ENCODE results near the gene CHERP. TPM values are rescaled to one million over a fixed set of nuclear protein-coding genes. Genes with fewer than 3 reads are reported as not detected.
"Not testable (repeated sequence)": the region's sequence is repeated elsewhere in the genome, so short reads cannot be mapped to it uniquely, and the experiment has no call there.

CHERP gene
- total RNA-seq, 1 experiment from 2014 or later = 2.9 TPM

DNA sequence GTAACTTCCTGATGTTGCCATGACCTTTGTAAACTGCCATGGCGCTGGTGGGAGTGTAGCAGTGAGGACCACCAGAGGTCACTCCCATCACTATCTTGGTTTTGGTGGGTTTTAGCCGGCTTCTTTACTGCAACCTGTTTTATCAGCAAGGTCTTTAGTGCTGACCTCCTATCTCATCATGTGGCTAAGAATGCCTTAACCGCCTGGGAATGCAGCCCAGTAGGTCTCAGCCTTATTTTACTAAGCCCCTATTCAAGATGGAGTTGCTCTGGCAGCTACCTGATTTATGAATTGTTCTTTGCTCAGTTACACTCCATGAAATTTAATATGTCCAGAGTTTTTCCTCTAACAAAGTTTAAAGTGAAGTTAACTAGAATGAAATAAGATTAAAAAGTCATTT, 65.8 kb downstream of the CHERP start:
- no peak for DNase-seq (ENCODE audit: low spot score)

- DNase-seq (ENCODE audit: low spot score) = no peak
These were observed 68.3 kb downstream of the CHERP start for GRCh38 chr19:16473875-16474392.

GRCh38 chr19:16472992-16473391, 69.2 kb downstream of the CHERP start:
- DNase-seq (ENCODE audit: low spot score) = no peak

DNA sequence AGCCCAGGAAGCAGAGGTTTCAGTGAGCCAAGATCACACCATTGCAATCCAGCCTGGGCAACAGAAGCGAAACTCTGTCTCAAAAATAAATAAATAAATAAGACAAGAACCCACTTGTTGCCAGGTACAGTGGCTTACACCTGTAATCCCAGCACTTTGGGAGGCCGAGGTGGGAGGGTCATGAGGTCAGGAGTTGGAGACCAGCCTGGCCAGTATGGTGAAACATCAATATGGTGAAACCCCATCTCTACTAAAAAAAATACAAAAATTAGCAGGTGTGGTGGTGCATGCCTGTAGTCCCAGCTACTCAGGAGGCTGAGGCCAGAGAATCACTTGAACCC, 69.7 kb downstream of the CHERP start:
- not testable (repeated sequence) for DNase-seq (ENCODE audit: low spot score)

DNA sequence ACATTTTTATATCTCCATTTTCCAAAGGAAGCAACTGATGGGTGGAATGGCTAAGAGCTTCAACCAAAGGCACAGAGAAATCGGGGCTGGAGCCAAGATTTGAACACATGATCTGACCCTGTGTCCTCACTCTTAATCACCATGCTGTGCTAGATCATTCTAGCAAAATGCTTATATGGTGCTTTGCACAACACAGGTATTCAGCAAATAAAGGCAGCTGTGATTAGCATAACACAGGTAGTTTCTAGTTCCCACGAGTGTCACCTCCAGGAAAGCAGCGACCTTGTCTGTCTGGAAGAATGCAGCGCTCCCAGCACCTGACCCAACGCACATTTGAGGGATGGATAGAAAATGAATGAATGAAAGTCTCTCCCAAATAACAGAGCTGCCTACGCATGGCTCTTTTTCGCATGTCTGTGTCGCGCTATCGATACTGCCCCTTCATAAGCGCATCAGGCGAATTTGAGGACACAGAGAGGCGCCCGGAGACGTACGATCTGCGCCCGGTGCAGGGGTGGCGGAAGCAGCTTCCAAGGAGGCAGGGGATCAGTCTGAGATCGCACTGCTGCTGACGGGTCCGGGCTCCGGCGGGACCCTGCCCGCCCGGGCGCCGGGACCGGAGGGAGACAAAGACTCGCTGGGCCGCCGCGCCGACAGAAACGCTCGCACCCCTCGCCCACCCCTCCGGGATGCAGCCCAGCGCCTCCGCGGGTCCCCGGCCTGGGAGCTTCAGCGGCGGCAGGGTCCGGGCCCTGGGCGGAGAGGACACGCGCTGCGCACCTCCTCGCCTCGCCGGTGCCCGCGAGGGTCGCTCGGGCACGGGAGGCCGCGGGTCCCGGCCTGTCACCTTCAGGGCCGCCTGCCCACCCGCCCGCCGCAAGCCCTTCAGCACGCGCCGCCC, 71.1 kb downstream of the CHERP start:
- no peak for DNase-seq (ENCODE audit: low spot score)

DNA sequence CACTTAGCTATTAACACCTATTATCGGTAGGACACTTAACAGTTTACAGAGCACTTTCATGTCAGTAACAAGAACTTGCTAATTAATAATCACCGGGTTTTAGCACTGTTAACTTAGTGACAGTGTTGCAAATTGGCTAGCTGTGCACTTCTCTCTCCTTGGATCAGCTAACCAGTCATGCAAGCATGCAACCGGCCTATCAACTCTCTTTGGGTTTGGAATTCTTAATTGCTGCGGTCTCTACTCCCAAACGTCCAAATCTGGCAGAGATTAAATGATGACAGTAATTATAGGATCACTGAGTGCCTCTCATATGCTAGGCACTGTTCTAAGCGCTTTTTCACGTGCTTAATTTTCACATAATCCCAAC, 71.7 kb downstream of the CHERP start:
- no peak for DNase-seq (ENCODE audit: low spot score)

Other genes with a start within 250 kb of the CHERP start
- 3.4 and 10.2 TPM in 2 replicates for gene KLF2, start 217.6 kb downstream of the CHERP start, total RNA-seq (2014; rRNA removed; shearing (Covaris generic))
- gene EPS15L1, start 70.5 kb downstream of the CHERP start, total RNA-seq (2014; rRNA removed; shearing (Covaris generic)) = 9.4 and 12.3 TPM in 2 replicates
- gene CALR3, start 46.3 kb downstream of the CHERP start, total RNA-seq (2014; rRNA removed; shearing (Covaris generic)) = not detected in 2 replicates
- gene C19orf44, start 46.0 kb downstream of the CHERP start, total RNA-seq (2014; rRNA removed; shearing (Covaris generic)) = 3.4 and 4.2 TPM in 2 replicates
- gene SLC35E1, start 30.0 kb upstream of the CHERP start, total RNA-seq (2014; rRNA removed; shearing (Covaris generic)) = 29.1 TPM in 2 replicates
- gene MED26, start 85.8 kb upstream of the CHERP start, total RNA-seq (2014; rRNA removed; shearing (Covaris generic)) = 8.5 and 10.0 TPM in 2 replicates
- 132 and 134 TPM in 2 replicates for gene SMIM7, start 117.7 kb upstream of the CHERP start, total RNA-seq (2014; rRNA removed; shearing (Covaris generic))
- gene TMEM38A, start 118.7 kb upstream of the CHERP start, total RNA-seq (2014; rRNA removed; shearing (Covaris generic)) = 7.3 and 10.2 TPM in 2 replicates
- 0.09 TPM in 1 of 2 replicates, not detected in the other for gene NWD1, start 177.4 kb upstream of the CHERP start, total RNA-seq (2014; rRNA removed; shearing (Covaris generic))

Measured in A172 (cell line).